Measurements from ENCODE around the gene SETD3. TPM values are rescaled to one million over a fixed set of nuclear protein-coding genes. Genes with fewer than 3 reads are reported as not detected.

Gene SETD3
- total RNA-seq, 4 donors from 2014 or later: 61.9 to 120 (median 68.8) TPM

DNA sequence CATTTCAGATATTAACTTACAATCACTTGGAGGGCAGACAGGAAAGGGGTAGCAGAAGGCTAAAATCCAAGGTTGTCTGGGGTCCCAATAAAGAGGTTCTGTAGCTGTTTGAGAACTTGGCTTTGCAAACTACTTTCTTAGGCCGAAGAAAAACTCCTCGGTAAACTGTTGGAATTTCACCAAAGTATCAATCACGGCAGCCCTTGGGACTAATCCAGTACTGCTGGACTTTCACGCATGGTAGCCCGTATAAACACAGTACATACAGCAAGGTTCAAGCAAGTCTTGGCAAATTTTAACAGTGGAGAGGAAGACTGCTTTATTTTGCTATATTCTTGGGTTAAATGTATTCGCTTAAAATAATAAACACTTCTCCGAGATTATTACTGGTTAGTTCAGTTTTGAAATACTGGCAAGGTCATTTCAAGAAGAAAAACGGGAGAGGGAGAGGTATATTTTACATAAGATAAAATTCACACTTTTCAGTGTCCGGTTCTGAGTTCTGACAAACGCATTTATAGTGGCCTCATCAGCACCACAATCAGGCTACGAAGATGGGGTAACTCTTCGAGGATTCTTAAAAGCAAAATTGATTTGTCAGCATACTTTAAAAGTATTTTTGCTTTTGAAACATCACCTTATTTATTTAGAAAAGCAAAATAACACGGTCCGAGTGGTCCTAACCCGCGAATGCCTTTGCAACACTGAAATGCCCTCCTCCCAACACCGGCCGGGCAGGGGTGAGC is 1.3 kb downstream of the SETD3 start:
- peak overlapping the region; percentile 89 to 97 (median 96) for H3K27ac ChIP-seq
- peaks cover 0 to 34% (median 11%) of the 10 kb centered on the region in 4 donors for H3K4me1 ChIP-seq
- TF ChIP-seq, protein P1, sequence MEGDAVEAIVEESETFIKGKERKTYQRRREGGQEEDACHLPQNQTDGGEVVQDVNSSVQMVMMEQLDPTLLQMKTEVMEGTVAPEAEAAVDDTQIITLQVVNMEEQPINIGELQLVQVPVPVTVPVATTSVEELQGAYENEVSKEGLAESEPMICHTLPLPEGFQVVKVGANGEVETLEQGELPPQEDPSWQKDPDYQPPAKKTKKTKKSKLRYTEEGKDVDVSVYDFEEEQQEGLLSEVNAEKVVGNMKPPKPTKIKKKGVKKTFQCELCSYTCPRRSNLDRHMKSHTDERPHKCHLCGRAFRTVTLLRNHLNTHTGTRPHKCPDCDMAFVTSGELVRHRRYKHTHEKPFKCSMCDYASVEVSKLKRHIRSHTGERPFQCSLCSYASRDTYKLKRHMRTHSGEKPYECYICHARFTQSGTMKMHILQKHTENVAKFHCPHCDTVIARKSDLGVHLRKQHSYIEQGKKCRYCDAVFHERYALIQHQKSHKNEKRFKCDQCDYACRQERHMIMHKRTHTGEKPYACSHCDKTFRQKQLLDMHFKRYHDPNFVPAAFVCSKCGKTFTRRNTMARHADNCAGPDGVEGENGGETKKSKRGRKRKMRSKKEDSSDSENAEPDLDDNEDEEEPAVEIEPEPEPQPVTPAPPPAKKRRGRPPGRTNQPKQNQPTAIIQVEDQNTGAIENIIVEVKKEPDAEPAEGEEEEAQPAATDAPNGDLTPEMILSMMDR (IDR thresholded peaks at IDR 0.05): no peak
- no peak for TF ChIP-seq POLR2A (IDR thresholded peaks at IDR 0.05)

DNA sequence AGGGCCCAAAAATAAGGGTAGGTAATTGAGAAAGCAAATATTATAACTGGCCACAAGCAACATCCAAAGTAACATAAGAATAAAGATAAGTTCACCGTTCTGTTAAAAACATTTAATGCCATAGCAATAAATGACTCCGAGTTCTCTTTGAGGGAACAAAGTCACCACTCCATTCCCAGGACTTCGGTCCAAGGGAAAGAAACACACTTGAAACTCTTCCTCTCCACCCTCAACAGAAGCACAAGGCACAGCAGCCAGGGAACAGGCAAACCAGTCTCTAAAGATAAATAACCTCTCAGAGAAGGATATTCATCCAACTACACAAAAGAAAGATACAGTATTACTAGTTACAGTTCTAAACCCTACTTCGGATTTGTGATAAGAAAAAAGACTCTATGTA is 2.5 kb downstream of the SETD3 start:
- Histone ChIP-seq H3K9me3 (no peaks in the 10 kb centered on the region), H3K4me1 (peaks cover 0 to 30% (median 10%) of the 10 kb centered on the region in 4 donors), H3K27ac (peak overlapping the region in 2 of 4 donors; percentile 97), H3K4me3 (peak overlapping the region in 1 of 4 donors; percentile 89), H3K27me3 (no peaks in the 10 kb centered on the region), H3K36me3 (no peaks in the 10 kb centered on the region)
- TF ChIP-seq POLR2A (IDR thresholded peaks at IDR 0.05): peak; percentile 8 to 49
- TF ChIP-seq, protein P1 (IDR thresholded peaks at IDR 0.05): no peak
- DNase-seq: peak in 1 of 3 donors; percentile 51

More for the DNA sequence above, 1.3 kb downstream of the SETD3 start:
- Histone ChIP-seq H3K9me3 (no peaks in the 10 kb centered on the region), H3K4me3 (peak overlapping the region; percentile 81 to 99 (median 90)), H3K36me3 (no peaks in the 10 kb centered on the region), H3K27me3 (no peaks in the 10 kb centered on the region)
- no peak for DNase-seq

DNA sequence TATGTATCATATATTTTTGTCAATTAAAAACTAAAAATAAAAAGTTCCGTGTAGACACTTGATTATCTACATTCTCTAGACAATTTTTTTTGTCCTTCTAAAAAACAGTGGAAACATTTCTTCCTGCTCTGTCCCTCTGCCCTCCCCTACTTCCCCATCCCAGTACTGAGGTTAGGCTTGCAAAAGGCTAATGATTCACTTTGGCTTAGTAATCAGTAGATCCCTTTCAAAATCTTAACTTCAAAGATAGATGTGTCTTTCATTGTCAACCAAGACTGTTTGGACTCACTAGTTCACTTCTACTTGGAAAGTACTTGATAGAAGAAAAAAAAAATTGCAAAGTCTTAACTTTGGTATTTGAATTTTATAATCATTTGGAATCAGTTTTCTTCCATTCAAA is 3.8 kb downstream of the SETD3 start:
- no peak overlapping the region for H3K4me3 ChIP-seq
- no peaks in the 10 kb centered on the region for H3K27me3 ChIP-seq
- H3K36me3 ChIP-seq: no peaks in the 10 kb centered on the region
- H3K27ac ChIP-seq: no peak overlapping the region
- no peaks in the 10 kb centered on the region for H3K9me3 ChIP-seq
- TF ChIP-seq, protein P1 (IDR thresholded peaks at IDR 0.05): no peak
- TF ChIP-seq POLR2A (IDR thresholded peaks at IDR 0.05): no peak
- H3K4me1 ChIP-seq: peaks cover 0 to 19% (median 5%) of the 10 kb centered on the region in 4 donors
- no peak for DNase-seq

DNA sequence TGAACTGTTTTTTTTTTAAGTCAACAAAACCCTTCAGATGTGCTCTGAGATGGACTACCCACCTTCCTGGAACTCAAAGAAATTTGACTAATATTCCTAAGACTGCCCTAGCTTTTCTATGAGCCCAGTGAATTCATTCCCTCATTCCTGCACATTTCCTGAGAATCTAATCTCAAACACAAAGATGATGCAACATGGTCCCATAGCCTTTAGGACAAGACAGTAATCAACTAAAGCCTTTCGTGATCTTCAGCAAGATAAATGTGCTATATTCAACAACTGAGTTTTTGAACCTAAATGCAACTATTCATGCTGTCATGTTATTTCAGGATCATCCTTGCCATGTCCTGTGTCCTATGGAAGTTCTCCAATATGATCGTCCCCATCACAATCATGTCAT is 5.0 kb downstream of the SETD3 start:
- Histone ChIP-seq H3K27me3 (no peaks in the 10 kb centered on the region), H3K27ac (no peak overlapping the region), H3K4me3 (no peak overlapping the region), H3K9me3 (no peaks in the 10 kb centered on the region), H3K36me3 (no peaks in the 10 kb centered on the region), H3K4me1 (peaks cover 0 to 19% (median 5%) of the 10 kb centered on the region in 4 donors)
- no peak for TF ChIP-seq POLR2A (IDR thresholded peaks at IDR 0.05)
- TF ChIP-seq, protein P1 (IDR thresholded peaks at IDR 0.05): no peak
- DNase-seq: no peak

DNA sequence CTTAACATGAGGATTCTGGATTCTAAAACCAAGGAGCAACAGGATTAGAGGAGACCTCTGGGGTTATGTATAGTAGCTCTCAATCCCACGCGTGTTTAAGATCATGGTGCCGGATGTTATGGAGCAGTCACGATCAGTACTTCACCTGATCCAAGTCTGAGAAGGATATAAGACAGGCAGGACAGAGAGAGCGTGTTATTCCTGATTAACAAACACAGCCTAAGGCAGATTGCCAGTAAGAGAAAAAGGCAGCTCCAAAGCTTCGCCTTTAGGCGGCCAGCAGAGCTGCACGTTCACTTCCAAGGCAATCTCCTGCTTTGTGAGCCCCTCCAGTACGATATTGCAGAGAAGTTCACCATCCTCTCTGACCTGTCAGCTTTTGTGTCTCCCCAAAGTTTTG is 5.5 kb downstream of the SETD3 start:
- H3K4me1 ChIP-seq: peaks cover 0 to 19% (median 5%) of the 10 kb centered on the region in 4 donors
- H3K4me3 ChIP-seq: no peak overlapping the region
- H3K27me3 ChIP-seq: no peaks in the 10 kb centered on the region
- no peak for DNase-seq
- H3K27ac ChIP-seq: no peak overlapping the region
- H3K9me3 ChIP-seq: no peaks in the 10 kb centered on the region
- H3K36me3 ChIP-seq: no peaks in the 10 kb centered on the region
- TF ChIP-seq POLR2A (IDR thresholded peaks at IDR 0.05): no peak
- TF ChIP-seq, protein P1 (IDR thresholded peaks at IDR 0.05): no peak
